Activated CD4-positive, CD25-positive, alpha-beta regulatory T cell treated with anti-CD3 and anti-CD28 coated beads, Interleukin-2, amount 50 U/mL, for 24 hours (primary cell): Measurements from ENCODE around the gene MYCBP2.
"Not testable (repeated sequence)": the region's sequence is repeated elsewhere in the genome, so short reads cannot be mapped to it uniquely, and the experiment has no call there.

Source experiments
- ATAC-seq, 2 donors: fragments of 150-1000 bp; cut with Tn5 transposase; one replicate each; pipeline ENCODE4 v1.10.0; 2021; ENCODE audit warnings: mild to moderate bottlenecking in 1 of 2, moderate library complexity in 1 of 2

MYCBP2 gene

DNA sequence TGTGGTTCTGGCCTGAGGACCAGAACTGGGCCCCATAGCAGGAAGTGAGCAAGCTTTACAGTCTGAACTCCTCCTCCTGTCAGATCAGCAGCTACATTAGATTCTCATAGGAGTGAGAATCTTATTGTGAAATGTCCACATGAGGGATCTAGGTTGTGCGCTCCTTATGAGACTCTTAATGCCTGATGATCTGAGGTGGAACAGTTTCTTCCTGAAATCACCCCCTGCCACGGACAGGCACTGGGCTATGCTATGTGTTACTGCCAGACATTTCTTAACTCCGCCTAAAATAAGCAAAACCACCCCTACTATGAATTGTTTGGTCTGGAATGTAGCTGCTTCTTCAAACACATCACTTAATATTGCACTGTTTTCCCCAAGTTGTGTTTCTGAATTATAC lies 304.6 kb downstream of the MYCBP2 start:
- no peak for ATAC-seq

DNA sequence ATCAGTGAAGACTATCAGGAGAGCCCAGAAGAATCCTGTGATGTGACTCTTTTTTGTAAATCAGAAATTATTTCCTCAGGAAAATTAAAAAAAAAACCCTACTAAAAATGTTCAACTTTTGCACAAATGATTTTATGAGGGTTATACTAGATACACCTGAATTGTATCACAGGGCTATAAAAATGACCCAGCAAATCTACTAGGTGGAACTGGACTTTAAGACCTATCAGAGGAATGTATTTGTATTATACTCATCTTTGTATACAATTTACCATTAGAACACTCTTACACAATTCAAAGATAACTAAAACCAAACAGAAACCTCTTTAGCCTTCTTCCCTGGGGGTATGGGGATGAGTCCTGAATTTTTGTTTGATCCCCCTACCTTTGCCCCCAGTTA lies 307.1 kb downstream of the MYCBP2 start:
- no peak for ATAC-seq

GRCh38 chr13:77016888-77017623 lies 309.8 kb downstream of the MYCBP2 start:
- no peak for ATAC-seq

- ATAC-seq: no peak
These were observed 310.6 kb downstream of the MYCBP2 start for GRCh38 chr13:77016251-77016812.

GRCh38 chr13:77014906-77015685 lies 311.8 kb downstream of the MYCBP2 start:
- ATAC-seq: no peak

DNA sequence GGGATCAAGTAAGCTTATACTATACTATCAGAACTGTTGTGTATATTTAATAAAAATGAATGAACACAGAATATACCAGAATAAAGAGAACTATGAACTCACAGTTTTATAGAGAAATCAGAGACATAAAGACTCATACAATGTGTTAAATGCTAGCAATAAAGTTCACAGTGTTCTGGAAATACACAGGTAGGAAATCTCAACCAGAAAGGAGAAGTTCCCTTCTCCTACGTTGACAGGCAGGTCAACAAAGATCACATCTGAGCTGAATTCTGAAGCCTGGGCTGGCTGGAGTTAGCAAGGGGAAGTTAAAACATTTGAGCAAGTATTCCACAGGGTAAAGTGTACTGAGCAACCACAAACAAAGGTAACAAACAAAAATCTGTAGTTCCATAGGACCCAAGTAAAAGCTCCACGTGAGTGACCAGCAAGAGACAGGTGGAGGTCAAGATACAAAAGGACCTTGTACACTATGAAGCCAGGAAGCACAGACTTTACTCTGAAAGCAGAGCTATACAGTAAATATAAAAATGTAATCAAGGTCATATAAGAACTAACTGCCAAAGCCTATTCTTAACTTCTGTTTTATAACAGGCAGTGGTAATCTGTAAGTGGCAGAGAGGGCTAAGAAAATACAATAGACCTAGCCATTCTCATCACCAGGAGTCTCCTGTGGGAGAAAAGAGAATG lies 312.9 kb downstream of the MYCBP2 start:
- no peak for ATAC-seq

DNA sequence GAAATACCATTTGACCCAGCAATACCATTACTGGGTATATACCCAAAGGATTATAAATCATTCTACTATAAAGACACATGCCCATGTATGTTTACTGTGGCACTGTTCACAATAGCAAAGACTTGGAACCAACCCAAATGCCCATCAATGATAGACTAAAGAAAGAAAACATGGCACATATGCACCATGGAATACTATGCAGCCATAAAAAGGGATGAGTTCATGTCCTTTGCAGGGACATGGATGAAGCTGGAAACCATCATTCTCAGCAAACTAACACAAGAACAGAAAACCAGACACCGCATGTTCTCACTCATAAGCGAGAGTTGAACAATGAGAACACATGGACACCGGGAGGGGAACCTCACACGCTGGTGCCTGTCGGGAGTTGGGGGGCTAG lies 317.2 kb downstream of the MYCBP2 start:
- not testable (repeated sequence) for ATAC-seq

- ATAC-seq: peak; percentile 93
These were observed 317.9 kb downstream of the MYCBP2 start for GRCh38 chr13:77009011-77009410.

DNA sequence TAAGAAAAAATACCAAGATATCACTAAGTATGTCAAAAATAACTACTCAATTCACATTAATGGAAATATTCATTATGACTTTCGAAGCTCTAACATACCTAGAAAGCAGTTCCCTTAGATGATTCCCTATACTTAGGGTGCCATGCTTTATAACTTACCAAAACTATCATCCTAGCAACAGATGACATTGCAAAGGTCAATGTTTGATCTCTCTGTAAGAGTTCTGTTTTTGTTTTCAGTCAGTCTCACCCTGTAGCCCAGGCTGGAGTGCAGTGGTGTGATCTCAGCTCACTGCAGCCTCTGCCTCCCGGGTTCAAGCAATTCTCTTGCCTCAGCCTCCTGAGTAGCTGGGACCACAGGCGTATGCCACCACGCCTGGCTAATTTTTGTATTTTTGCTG lies 318.6 kb downstream of the MYCBP2 start:
- ATAC-seq: peak; percentile 28 to 51

DNA sequence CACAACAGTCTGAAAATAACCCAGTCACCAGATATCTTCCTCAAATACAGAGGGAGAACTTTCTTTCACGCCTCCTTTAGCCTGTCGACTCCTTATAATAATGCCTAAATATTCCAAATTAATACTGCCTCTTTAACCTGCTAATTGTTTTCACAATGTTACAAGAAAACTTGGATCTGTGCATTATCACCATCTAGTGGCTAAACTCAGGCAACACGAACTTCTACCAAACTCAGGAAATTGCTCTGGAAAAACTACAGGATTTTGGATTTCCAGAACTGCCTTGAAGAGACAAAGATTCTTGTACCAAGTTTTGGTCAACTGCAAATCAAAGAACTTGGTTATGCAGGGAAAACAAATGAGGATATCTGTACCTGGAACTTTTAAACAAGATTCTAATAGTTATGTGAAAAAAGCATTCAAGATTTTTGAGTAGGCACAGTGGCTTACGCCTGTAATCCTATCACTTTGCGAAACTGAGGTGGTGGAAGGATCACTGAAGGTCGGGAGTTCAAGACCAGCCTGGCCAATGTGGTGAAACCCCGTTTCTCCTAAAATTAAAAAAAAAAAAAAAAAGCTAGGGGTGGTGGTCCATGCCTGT lies 324.2 kb downstream of the MYCBP2 start:
- ATAC-seq: no peak

DNA sequence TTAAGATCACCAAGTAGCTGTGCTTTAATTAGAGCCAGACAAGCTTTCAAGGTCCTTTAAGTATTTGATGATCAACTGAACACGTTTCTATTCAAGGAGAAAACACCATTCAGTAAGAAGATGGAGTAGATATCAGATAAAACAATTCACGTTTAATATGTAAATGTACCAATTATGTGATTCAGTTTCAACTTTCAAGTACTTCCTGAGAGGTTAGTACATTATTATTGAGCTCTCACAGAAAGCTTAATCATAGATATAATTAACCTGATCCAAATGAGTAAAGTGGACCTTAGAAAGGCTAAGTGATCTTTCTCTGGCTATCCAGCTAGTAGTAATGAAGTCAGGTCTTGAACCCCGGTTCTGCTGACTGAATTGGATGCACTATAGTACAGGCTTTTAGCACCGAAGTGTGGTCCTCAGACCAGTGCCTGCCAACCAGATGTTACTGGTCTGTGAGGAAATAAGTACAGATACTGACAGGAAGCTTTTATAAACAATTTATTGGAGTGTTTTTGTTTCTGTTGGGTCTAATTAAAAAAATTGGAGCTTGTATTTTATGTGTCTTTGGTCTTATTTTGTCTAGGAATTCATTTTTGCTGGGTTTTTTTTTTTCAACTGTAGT lies 324.8 kb downstream of the MYCBP2 start:
- ATAC-seq: peak; percentile 70 to 77

GRCh38 chr13:77001540-77001939 lies 325.4 kb downstream of the MYCBP2 start:
- peak; percentile 27 to 30 for ATAC-seq

GRCh38 chr13:77000475-77000874 lies 326.4 kb downstream of the MYCBP2 start:
- no peak for ATAC-seq
